OCI-LY7 (cell line): ENCODE measurements around the gene CT45A6.
"Not testable (repeated sequence)": the region's sequence is repeated elsewhere in the genome, so short reads cannot be mapped to it uniquely, and the experiment has no call there.

Experiments
- EZH2phosphoT487 ChIP-seq: fragments of 200-600 bp; sonication (generic); IDR thresholded peaks from 2 replicates; pipeline ENCODE4 v1.6.1; 2018; ENCODE audit warnings: low read depth, borderline replicate concordance, mild to moderate bottlenecking, mixed run types, antibody characterized with exemption, low read length, moderate library complexity, mixed read lengths
- TF ChIP-seq, protein P1 (sequence below): fragments of 200-600 bp; sonication (generic); conservative IDR thresholded peaks from 2 replicates; pipeline ENCODE4 v1.5.1; 2014; ENCODE audit warnings: mild to moderate bottlenecking, antibody characterized with exemption, low read length, moderate library complexity, mixed read lengths

DNA sequence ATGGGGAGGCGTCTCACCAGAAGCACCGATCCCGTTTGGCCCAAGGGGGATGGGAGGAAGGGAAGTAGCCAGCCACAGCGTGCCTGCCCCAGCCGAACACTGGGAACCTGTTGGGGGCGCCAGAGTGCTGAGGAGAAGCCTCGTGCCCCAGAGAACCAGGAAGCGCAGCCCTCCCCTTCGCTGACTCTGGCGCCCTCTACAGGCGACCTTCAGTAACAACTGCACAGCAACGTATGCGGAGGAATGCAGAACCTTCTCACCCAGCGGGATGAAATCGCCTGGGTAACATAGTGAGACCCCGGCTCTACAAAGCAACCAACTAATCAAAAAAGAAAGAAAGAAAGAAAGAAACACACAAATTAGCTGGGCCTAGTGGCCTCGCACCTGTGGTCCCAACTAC lies 17.3 kb upstream of the CT45A6 start, which contains the start of gene CT45A2:
- TF ChIP-seq, protein P1, sequence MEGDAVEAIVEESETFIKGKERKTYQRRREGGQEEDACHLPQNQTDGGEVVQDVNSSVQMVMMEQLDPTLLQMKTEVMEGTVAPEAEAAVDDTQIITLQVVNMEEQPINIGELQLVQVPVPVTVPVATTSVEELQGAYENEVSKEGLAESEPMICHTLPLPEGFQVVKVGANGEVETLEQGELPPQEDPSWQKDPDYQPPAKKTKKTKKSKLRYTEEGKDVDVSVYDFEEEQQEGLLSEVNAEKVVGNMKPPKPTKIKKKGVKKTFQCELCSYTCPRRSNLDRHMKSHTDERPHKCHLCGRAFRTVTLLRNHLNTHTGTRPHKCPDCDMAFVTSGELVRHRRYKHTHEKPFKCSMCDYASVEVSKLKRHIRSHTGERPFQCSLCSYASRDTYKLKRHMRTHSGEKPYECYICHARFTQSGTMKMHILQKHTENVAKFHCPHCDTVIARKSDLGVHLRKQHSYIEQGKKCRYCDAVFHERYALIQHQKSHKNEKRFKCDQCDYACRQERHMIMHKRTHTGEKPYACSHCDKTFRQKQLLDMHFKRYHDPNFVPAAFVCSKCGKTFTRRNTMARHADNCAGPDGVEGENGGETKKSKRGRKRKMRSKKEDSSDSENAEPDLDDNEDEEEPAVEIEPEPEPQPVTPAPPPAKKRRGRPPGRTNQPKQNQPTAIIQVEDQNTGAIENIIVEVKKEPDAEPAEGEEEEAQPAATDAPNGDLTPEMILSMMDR, result not testable (repeated sequence)
- TF ChIP-seq EZH2phosphoT487, result not testable (repeated sequence)
